Measurements from ENCODE around the gene GGT1.
"Not testable (repeated sequence)": the region's sequence is repeated elsewhere in the genome, so short reads cannot be mapped to it uniquely, and the experiment has no call there.

GGT1 gene

DNA sequence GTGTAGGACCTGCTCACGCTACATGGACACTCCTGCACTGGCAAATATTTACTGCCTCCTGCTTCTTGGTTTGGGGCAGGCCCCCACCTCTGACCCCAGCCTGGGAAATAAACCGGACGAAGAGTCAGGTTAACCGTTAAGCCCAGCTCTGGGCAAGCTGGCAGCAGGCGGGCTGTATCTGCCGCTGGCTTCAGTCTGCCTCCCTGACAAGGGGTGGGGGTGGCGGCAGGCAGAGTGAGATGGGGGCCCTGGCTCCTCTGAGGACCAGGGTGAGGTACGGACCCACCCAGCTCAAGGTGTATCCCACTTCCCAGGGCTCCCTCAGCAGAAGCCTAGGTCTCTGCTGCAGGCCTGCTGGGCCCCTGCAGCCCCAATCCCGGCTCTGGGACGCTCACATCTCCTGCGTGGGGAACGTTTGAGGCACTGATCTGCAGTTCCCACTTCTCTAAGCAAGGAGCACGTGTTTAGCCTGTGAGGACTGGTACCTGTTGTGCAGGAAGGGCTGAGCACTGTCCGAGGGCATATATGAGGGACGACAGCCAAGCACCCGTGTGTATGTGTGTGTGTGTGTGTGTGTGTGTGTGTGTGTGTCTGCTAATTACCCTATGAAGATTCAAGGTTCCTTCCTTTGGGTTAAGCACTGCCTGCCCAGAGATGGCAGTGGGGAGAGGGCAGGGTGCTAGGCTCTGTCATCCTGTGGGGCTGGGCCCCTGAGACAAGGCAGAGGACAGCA, 9.0 kb upstream of the GGT1 start:
- intact Hi-C loops (cut with DNase I), result loop anchor here (10.0 kb wide), 1 partner anchor 49 kb away; no protein-coding TSS in a partner anchor
- DNase-seq, result peak in 1 of 42 donors; percentile 25

DNA sequence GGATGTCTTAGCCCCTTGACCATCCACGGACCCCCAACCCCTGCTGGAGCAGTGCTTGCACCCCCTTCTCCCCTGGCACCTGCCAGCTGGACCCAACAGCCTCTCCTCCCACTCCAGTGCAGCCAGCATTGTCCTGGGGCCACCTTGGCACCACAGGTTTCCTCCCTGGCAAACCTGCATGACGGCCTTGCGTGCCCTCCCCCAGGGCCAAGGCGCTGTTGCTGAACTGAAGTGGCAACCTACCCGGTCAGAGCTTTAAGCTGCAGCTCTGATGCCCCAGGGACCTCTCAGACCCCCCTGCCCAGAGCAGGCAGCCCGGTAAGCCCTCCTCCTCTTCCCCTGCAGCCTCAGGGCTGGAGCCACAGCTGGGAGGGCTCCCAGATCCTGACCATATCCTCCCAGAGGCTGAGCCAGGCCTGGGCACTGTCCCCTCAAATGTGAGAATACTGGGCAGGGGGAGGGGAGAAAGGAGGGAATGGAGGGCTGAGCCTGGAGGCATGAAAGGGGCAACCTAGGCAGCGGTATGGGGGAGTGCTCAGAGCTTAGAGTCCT, 8.3 kb upstream of the GGT1 start:
- intact Hi-C loops (cut with DNase I), result loop anchor here (10.0 kb wide), 1 partner anchor 50 kb away; no protein-coding TSS in a partner anchor
- DNase-seq, result peak in 1 of 42 donors; percentile 25

DNA sequence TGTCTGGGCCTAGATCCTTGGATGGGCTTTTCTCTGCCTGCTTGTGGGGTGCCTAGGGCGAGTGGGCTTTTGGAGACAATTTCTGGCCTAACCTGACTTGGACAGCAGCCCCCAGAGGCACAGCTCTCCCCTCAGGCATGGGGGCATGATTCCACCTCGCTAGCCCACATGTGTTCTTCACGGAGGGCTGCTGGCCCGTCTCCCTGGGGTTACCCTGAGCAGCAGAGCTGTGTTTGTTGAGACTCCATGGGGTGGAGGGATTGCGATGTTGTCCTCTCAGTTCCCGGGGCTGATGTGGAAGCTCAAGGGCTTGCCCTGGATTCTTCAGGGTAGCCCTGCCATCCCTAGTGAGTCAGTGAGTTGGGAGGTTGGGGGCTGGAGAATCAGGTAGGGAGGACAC, 7.8 kb upstream of the GGT1 start:
- intact Hi-C loops (cut with DNase I), result loop anchor here (10.0 kb wide), 1 partner anchor 50 kb away; no protein-coding TSS in a partner anchor
- DNase-seq, result peak in 2 of 42 donors; percentile 9 to 32

GRCh38 chr22:24595863-24596262, 7.1 kb upstream of the GGT1 start:
- intact Hi-C loops (cut with DNase I), result loop anchor here (10.0 kb wide), 1 partner anchor 51 kb away; no protein-coding TSS in a partner anchor

DNA sequence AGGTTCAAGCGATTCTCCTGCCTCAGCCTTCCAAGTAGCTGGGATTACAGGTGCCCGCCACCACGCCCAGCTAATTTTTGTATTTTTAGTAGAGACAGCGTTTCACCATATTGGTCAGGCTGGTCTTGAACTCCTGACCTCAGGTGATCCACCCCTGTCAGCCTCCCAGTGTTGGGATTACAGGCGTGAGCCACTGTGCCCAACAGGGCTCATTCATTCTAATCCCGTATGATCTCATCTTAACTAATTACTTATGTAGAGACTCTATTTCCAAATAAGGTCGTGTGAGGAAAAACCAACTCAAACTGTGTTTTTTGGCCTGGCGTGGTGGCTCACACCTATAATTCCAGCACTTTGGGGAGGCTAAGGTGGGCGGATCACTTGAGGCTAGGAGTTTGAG, 5.9 kb upstream of the GGT1 start:
- DNase-seq, result not testable (repeated sequence)
- intact Hi-C loops (cut with DNase I), result loop anchor here (10.0 kb wide), 1 partner anchor 52 kb away; no protein-coding TSS in a partner anchor

More at GRCh38 chr22:24595863-24596262, 7.1 kb upstream of the GGT1 start:
- peak in 1 of 42 donors; percentile 22 for DNase-seq

- intact Hi-C loops (cut with DNase I), result loop anchor here (10.0 kb wide), 1 partner anchor 55 kb away; no protein-coding TSS in a partner anchor
- DNase-seq, result no peak
Measured at GRCh38 chr22:24599514-24599913, 3.5 kb upstream of the GGT1 start.

- intact Hi-C loops (cut with DNase I), result loop anchor here (10.0 kb wide), 1 partner anchor 55 kb away; no protein-coding TSS in a partner anchor
Measured at GRCh38 chr22:24599958-24600715, 2.9 kb upstream of the GGT1 start.

DNA sequence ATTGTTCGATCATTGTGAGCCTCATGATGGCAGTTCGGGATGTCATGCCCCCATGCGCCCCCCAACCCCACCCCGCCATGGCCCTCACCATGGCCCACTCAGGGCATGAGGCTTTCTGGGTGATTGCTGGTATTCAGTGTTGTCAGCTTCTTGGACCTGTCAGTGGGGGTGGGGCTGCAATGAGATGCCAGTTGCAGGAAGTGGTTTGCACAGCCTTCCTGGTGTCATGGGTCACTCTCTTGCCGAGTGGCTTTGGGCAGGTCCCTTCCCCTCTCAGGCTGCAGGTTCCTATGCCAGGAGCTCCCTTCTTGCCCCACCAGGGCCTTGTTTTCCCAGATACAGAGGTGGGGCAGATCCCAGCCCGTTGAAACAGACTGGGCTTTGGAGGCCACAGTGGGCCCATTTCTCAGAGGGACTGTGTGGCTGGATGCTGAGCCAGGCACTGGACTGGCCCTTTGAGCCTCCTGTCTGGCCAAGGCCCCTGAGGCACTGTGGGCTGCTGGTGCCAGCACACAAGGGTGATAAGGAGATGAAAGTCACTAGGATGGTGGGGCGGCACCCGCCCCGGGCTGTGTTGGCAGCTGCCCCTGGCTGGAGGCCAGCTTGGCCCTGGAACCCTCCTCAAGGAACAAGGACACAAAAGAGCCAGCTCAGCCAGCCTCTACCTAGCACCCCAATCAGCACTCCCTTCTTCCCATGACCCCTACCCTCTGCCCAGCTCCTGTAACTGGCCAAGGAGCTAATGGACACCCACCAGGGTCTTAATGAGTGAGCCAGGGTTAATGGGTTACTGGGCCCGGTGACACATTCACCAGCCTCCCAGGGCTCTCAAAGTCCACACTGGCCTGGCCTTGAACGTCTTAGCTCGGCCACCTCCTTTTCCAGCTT, 1.5 kb upstream of the GGT1 start:
- intact Hi-C loops (cut with DNase I), result no loop called here
- peak in 3 of 42 donors; percentile 20 to 42 (median 41) for DNase-seq

More at GRCh38 chr22:24599958-24600715, 2.9 kb upstream of the GGT1 start:
- not testable (repeated sequence) for DNase-seq

DNA sequence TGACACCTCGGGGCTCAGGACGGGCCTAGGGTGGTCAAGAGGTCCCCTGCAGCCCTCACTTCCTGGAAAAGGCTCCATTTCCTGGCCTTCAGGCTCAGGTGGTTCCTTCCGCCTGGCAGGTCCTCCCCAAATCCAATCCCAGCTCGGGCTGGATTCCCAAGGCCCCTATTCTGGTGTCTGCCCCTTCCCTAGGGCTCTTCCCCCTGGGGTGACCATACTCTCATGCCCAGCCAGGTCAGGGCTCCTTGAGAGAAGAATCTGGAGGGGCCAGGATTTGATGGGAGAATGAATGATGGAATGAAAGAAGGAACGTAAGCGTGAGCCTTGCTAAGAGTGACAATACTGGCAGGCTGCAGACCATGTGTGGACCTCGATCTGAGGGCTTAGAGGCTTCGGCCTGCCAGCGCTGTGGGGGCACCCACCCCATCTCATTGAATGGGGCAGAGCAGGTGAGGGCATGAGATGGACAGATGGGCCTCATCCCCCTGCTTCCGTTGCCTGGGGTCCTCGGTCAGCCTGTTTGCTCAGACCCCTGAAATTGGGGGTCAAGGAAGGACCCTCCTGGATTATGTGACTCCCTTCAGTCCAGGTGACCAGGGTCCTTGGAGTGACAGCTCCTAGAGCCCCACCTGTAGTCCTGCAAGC, 766 bp upstream of the GGT1 start:
- DNase-seq; intact Hi-C loops (cut with DNase I): not testable (repeated sequence)

DNA sequence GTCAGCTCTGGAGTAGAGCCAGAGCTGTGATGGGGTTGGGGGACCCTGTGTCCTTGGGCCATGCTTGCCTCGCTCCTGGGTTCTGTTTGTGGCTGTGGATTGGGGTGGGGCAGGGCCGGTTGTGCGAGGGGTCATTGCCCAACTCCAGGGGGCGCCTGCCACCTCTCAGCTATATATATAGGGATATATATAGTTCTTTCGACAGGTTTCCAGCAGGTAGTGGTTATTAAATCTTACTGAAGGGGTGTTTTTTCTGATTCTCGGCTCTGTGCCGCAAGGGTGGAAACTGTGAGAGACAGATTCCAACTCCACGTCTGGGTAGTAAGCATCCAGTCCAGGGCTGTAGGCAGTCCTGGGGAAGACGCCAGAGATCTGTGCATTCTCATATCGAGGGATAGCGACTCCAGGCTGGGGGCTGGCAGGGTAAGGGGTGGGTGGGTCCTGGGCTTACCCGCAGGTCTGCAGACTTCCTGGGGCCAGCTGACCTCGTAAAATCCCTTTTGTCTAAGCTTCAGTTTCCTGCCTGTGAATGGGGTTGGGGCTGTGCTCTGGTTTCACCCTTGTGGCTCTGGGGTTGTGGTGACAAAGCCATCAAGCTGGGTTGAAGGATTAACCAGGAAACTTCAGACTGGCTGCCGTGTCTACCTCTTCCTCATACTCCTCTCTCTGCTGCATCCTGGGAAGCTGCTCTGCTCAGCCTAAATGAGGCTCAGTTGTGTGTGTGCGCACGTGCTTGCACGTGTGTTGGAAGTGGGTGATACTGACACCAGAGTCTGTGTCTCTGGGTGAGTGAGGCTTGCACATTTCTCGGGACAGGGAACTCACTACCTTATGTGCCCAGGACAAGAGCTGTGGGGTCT, 1.0 kb downstream of the GGT1 start:
- intact Hi-C loops (cut with DNase I), result not testable (repeated sequence)
- DNase-seq, result peak in 1 of 42 donors; percentile 22

GRCh38 chr22:24606340-24606739, 3.3 kb downstream of the GGT1 start:
- DNase-seq; intact Hi-C loops (cut with DNase I): not testable (repeated sequence)

GRCh38 chr22:24607429-24607983, 4.5 kb downstream of the GGT1 start:
- intact Hi-C loops (cut with DNase I), result not testable (repeated sequence)

DNA sequence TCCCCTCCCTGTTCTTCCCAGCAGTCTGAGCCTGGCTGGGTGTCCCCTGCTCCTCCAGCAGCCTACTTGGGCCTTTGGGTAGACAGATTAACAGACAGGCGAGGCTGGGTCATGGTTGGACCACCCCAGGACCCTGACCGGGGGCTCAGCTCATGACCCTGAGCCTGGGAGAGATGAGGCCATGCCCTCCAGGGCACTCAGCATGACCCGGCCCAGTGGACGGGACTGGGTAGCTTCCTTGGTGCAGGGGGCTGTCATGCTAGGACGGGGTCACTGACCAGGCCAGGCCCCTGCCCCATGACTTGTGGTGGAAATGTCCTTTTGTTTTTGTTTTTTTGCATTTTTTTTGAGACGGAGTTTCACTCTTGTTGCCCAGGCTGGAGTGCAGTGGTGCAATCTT, 5.3 kb downstream of the GGT1 start:
- intact Hi-C loops (cut with DNase I); DNase-seq: not testable (repeated sequence)

More at GRCh38 chr22:24607429-24607983, 4.5 kb downstream of the GGT1 start:
- not testable (repeated sequence) for DNase-seq

DNA sequence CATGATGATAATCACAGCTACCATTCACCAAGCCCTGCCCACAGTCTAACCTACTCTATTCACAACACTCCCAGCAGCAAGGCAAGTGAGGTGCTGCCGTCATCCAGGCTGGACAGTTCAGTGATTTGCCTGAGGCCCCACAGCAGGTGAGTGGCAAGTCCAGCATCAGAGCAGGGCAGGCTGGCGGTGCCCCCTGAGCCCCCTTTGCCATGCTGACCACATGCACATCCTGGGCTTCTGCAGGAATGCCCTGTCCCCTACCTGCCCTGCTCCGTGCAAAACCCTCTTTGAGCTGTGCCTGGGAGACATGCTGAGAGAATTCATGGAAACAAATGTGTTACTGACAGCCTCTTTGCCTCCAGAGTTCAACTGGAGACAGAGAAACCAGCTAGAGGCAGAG, 6.9 kb downstream of the GGT1 start:
- intact Hi-C loops (cut with DNase I), result not testable (repeated sequence)

GRCh38 chr22:24614794-24615193, 11.8 kb downstream of the GGT1 start:
- intact Hi-C loops (cut with DNase I); DNase-seq: not testable (repeated sequence)

More for the DNA sequence above, 6.9 kb downstream of the GGT1 start:
- not testable (repeated sequence) for DNase-seq

- intact Hi-C loops (cut with DNase I), result not testable (repeated sequence)
Measured at GRCh38 chr22:24621244-24621643, 18.3 kb downstream of the GGT1 start.

More at GRCh38 chr22:24621244-24621643, 18.3 kb downstream of the GGT1 start:
- not testable (repeated sequence) for DNase-seq
